Spinal cord (tissue), 10 donors: ENCODE data around the gene PCDHA9. TPM values are rescaled to one million over a fixed set of nuclear protein-coding genes. Genes with fewer than 3 reads are reported as not detected.
"Not testable (repeated sequence)": the region's sequence is repeated elsewhere in the genome, so short reads cannot be mapped to it uniquely, and the experiment has no call there.

Experiments
- DNase-seq, 6 donors: peaks; one replicate each; pipeline versions ENCODE4 v3.0.0 to v3.0.0-alpha.2; 2013 to 2015; ENCODE audit warnings: low spot score in 6 of 6, low read depth in 4 of 6
- H3K27ac ChIP-seq: one replicate; pipeline ENCODE4 v1.5.1; 2013; ENCODE audit warnings: low read depth, low read length, control low read depth
- H3K27me3 ChIP-seq: one replicate; pipeline ENCODE4 v1.6.1; 2013; ENCODE audit warnings: low read length; ENCODE audit not compliant: control insufficient read depth, insufficient read depth
- H3K36me3 ChIP-seq: one replicate; pipeline ENCODE4 v1.6.1; 2013; ENCODE audit warnings: low read length; ENCODE audit not compliant: control insufficient read depth, insufficient read depth
- H3K4me1 ChIP-seq: one replicate; pipeline ENCODE4 v1.6.1; 2013; ENCODE audit warnings: low read length; ENCODE audit not compliant: control insufficient read depth, insufficient read depth
- H3K4me3 ChIP-seq: one replicate; pipeline ENCODE4 v1.5.1; 2013; ENCODE audit warnings: low read depth, low read length, control low read depth
- H3K9me3 ChIP-seq: one replicate; pipeline ENCODE4 v1.6.1; 2013; ENCODE audit warnings: low read length; ENCODE audit not compliant: control insufficient read depth, insufficient read depth
- WGBS: methylation state at CpG from one replicate; pipeline ENCODE4 v1.1.5; 2013; ENCODE audit warnings: missing lambda C conversion rate; ENCODE audit not compliant: insufficient coverage; 5-methylcytosine and 5-hydroxymethylcytosine counted together
- long read RNA-seq, 4 donors: transcript quantifications; one replicate each; lab custom pipeline, GENCODE V29; 2026
- polyA plus RNA-seq, 2 donors: library from polyadenylated mRNA; unstranded; fragments of 120-200 nt; gene quantifications; one replicate each; pipeline ENCODE4 v1.2.1, GENCODE V29; 2013; ENCODE audit not compliant: insufficient read length in 2 of 2
- total RNA-seq, 2 donors: library from RNA; depleted of rRNA in 1 of 2; stranded (reverse); fragments of 120-200 nt in 1 of 2; fragments of >200 nt in 1 of 2; gene quantifications; one replicate each; pipeline versions ENCODE4 v1.2.3 to v1.2.4, GENCODE V29; 2013 to 2014
- donor health status: healthy.

Gene PCDHA9
- total RNA-seq = 1 to 10 TPM; 1.2 to 4.1 TPM
- 1 to 10 TPM in 1 of 2 donors, under 1 TPM in 1; 0.11 to 3.5 TPM for polyA plus RNA-seq
- long read RNA-seq, donor 1 = 0 reads
- long read RNA-seq, donor 2, full-length matches to known transcripts = 1 of 1 reads
- long read RNA-seq, donor 2, partial matches to known transcripts = 0 of 1 reads
- long read RNA-seq, donor 2, other reads (novel, unspliced or antisense) = 0 of 1 reads
- long read RNA-seq, donor 3 = 0 reads
- long read RNA-seq, donor 4 = 0 reads

- not testable (repeated sequence) for H3K4me3 ChIP-seq, H3K27ac ChIP-seq, H3K36me3 ChIP-seq, H3K9me3 ChIP-seq, H3K4me1 ChIP-seq, H3K27me3 ChIP-seq
- DNase-seq = peak in 2 of 6 donors; percentile 4 to 30
- WGBS = 21% methylated on average over 23 of the region's 48 CpGs
These were observed at the start of gene PCDHA9 for GRCh38 chr5:140848139-140849102. PCDHA9 (plus strand) TSS chr5:140848382; CDS start chr5:140848496, 114 bp downstream.

GRCh38 chr5:140800816-140801493 is 47.2 kb upstream of the PCDHA9 start, which contains the start of gene PCDHA3:
PCDHA3 (plus strand) TSS chr5:140801057.
- Histone ChIP-seq H3K4me1 (no peaks in the 10 kb centered on the region), H3K4me3 (peak within 1 kb of the TSS; percentile 11), H3K27me3 (no peaks in the 10 kb centered on the region), H3K27ac (no peak within 1 kb of the TSS), H3K36me3 (peaks cover 16% of the 10 kb centered on the region), H3K9me3 (peaks cover 17% of the 10 kb centered on the region)
- 21% methylated on average over 21 of the region's 29 CpGs for WGBS
- DNase-seq = peak in 2 of 6 donors; percentile 44 to 75

- Histone ChIP-seq H3K36me3 (peaks cover 15% of the 10 kb centered on the region), H3K27ac (no peak overlapping the region), H3K9me3 (peaks cover 17% of the 10 kb centered on the region), H3K4me1 (no peaks in the 10 kb centered on the region), H3K4me3 (no peak overlapping the region), H3K27me3 (no peaks in the 10 kb centered on the region)
- WGBS = 2% methylated on average over 5 of the region's 16 CpGs
- DNase-seq = peak in 2 of 6 donors; percentile 17 to 44
These were observed 46.7 kb upstream of the PCDHA9 start for GRCh38 chr5:140801494-140801841.

- H3K9me3 ChIP-seq = peaks cover 10% of the 10 kb centered on the region
- not testable (repeated sequence) for H3K4me3 ChIP-seq, H3K36me3 ChIP-seq, H3K27me3 ChIP-seq, H3K27ac ChIP-seq, H3K4me1 ChIP-seq, DNase-seq
- WGBS = 39% methylated on average over 45 of the region's 45 CpGs
These were observed 45.8 kb upstream of the PCDHA9 start for GRCh38 chr5:140802381-140802780.

- Histone ChIP-seq H3K36me3 (peaks cover 8% of the 10 kb centered on the region), H3K27me3 (no peaks in the 10 kb centered on the region), H3K27ac (no peak overlapping the region), H3K9me3 (peaks cover 15% of the 10 kb centered on the region), H3K4me3 (no peak overlapping the region), H3K4me1 (no peaks in the 10 kb centered on the region)
- DNase-seq = no peak
- WGBS = 34% methylated on average over 53 of the region's 53 CpGs
These were observed 45.4 kb upstream of the PCDHA9 start for GRCh38 chr5:140802781-140803271.

- H3K27me3 ChIP-seq = no peaks in the 10 kb centered on the region
- no peak within 1 kb of the TSS for H3K27ac ChIP-seq
- peak in 2 of 6 donors; percentile 59 to 70 for DNase-seq
- no peak within 1 kb of the TSS for H3K4me3 ChIP-seq
- WGBS = 18% methylated on average over 42 of the region's 47 CpGs
- peaks cover 19% of the 10 kb centered on the region for H3K36me3 ChIP-seq
- no peaks in the 10 kb centered on the region for H3K4me1 ChIP-seq
- peaks cover 17% of the 10 kb centered on the region for H3K9me3 ChIP-seq
These were observed 41.1 kb upstream of the PCDHA9 start, which contains the start of gene PCDHA4 for GRCh38 chr5:140806834-140807775. PCDHA4 (plus strand) TSS chr5:140807068.

- not testable (repeated sequence) for DNase-seq, H3K27ac ChIP-seq, H3K4me1 ChIP-seq, H3K27me3 ChIP-seq, H3K4me3 ChIP-seq
- Histone ChIP-seq H3K36me3 (peaks cover 11% of the 10 kb centered on the region), H3K9me3 (peaks cover 12% of the 10 kb centered on the region)
- WGBS = 53% methylated on average over 62 of the region's 62 CpGs
These were observed 39.8 kb upstream of the PCDHA9 start for GRCh38 chr5:140808241-140808888.

- Histone ChIP-seq H3K36me3 (peaks cover 11% of the 10 kb centered on the region), H3K27ac (no peak overlapping the region), H3K4me3 (no peak overlapping the region), H3K9me3 (peaks cover 10% of the 10 kb centered on the region), H3K27me3 (no peaks in the 10 kb centered on the region), H3K4me1 (no peaks in the 10 kb centered on the region)
- no peak for DNase-seq
- WGBS = 60% methylated on average over 43 of the region's 43 CpGs
These were observed 39.3 kb upstream of the PCDHA9 start for GRCh38 chr5:140808889-140809291.
